BE2C (cell line): ENCODE data around the gene LYPD1.

Experiments used
- DNase-seq: peaks from one replicate; pipeline ENCODE4 v3.0.0-alpha.2; 2020
- H3K27me3 ChIP-seq: fragments of 250-450 bp; sonication (Bioruptor Pico); 2 replicates; pipeline ENCODE4 v1.5.1; 2020; ENCODE audit warnings: mild to moderate bottlenecking
- H3K36me3 ChIP-seq: fragments of 250-450 bp; sonication (Bioruptor Pico); 2 replicates; pipeline ENCODE4 v1.5.1; 2020; ENCODE audit warnings: mild to moderate bottlenecking
- H3K4me1 ChIP-seq: fragments of 250-450 bp; sonication (Bioruptor Pico); 2 replicates; pipeline ENCODE4 v1.5.1; 2020
- H3K4me3 ChIP-seq: 2 replicates; pipeline ENCODE4 v1.5.1; 2011; ENCODE audit warnings: low read depth, low read length
- H3K9me3 ChIP-seq: fragments of 250-450 bp; sonication (Bioruptor Pico); 2 replicates; pipeline ENCODE4 v1.5.1; 2020
- TF ChIP-seq, protein P1 (sequence below): IDR thresholded peaks from 2 replicates; pipeline ENCODE4 v1.5.1; 2012; ENCODE audit warnings: mild to moderate bottlenecking, low read depth, low read length

LYPD1 gene

DNA sequence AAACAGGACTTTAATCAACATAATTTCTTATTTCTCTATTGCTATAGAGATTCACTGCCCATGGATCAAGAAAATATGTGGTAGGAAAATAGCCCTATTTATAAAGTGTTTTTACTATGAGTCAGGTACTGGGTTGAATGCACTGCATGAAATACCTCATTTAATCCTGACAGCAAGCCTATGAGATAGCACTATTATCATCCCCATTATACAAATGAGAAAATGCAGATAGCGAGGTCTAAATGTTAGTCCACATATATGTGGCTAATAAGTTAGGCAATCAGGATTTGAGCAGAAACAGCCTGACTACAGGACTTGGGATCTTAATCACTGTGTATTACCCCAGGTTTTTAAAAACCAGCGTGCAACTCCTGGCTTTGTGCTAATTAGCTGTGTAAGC is 8.5 kb upstream of the LYPD1 start:
- TF ChIP-seq, protein P1, sequence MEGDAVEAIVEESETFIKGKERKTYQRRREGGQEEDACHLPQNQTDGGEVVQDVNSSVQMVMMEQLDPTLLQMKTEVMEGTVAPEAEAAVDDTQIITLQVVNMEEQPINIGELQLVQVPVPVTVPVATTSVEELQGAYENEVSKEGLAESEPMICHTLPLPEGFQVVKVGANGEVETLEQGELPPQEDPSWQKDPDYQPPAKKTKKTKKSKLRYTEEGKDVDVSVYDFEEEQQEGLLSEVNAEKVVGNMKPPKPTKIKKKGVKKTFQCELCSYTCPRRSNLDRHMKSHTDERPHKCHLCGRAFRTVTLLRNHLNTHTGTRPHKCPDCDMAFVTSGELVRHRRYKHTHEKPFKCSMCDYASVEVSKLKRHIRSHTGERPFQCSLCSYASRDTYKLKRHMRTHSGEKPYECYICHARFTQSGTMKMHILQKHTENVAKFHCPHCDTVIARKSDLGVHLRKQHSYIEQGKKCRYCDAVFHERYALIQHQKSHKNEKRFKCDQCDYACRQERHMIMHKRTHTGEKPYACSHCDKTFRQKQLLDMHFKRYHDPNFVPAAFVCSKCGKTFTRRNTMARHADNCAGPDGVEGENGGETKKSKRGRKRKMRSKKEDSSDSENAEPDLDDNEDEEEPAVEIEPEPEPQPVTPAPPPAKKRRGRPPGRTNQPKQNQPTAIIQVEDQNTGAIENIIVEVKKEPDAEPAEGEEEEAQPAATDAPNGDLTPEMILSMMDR, result no peak
- Histone ChIP-seq H3K4me1 (no peaks in the 10 kb centered on the region), H3K36me3 (no peaks in the 10 kb centered on the region), H3K4me3 (no peak overlapping the region), H3K27me3 (no peaks in the 10 kb centered on the region), H3K9me3 (no peaks in the 10 kb centered on the region)
- no peak for DNase-seq

DNA sequence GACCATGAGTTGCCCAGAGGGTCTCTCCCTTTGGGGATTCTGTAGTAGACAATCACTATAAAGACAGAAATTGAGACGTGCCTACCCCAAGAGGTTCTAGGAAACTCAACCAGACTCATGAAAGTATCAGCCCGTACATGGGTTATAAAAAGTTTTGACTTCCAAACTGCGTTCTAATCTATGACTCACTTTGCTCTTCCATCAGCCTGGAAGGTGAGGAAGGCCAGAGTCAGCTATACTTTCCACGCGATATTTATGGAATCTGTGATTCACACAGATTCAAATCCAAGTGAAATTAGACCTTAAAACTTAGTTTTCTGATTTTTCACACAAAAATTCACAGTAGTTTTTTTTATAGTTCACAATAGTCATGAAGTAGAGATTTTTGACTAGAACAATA is 7.7 kb upstream of the LYPD1 start:
- TF ChIP-seq, protein P1, result no peak
- H3K4me1 ChIP-seq, result no peaks in the 10 kb centered on the region
- no peaks in the 10 kb centered on the region for H3K27me3 ChIP-seq
- H3K9me3 ChIP-seq, result no peaks in the 10 kb centered on the region
- no peak for DNase-seq
- no peak overlapping the region for H3K4me3 ChIP-seq
- H3K36me3 ChIP-seq, result no peaks in the 10 kb centered on the region

DNA sequence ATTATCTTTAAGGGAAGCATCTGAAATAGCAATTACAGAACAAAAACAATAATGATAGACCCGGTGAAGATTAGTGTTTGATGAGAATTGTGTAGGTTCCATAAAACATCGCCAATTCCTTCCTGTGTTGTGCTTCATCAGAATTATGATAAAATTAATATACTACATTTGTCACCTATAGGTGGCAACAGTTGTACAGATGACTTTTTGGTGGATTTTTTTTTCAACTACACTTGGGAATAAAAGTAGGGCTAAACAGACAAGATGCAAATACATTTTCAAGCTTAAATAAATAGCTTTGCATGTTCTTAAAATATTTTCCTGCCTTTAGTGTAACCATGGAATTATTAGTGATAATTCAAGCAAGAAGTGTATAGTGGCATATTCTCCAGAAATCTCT is 7.0 kb upstream of the LYPD1 start:
- TF ChIP-seq, protein P1, result no peak
- Histone ChIP-seq H3K9me3 (no peaks in the 10 kb centered on the region), H3K4me3 (no peak overlapping the region), H3K4me1 (no peaks in the 10 kb centered on the region), H3K36me3 (no peaks in the 10 kb centered on the region), H3K27me3 (no peaks in the 10 kb centered on the region)
- DNase-seq, result no peak

- Histone ChIP-seq H3K9me3 (no peaks in the 10 kb centered on the region), H3K27me3 (peaks cover 31% of the 10 kb centered on the region), H3K4me1 (no peaks in the 10 kb centered on the region), H3K36me3 (no peaks in the 10 kb centered on the region), H3K4me3 (no peak overlapping the region)
- DNase-seq, result no peak
- TF ChIP-seq, protein P1, result no peak
These were observed 1.3 kb upstream of the LYPD1 start for GRCh38 chr2:132671151-132671835.

DNA sequence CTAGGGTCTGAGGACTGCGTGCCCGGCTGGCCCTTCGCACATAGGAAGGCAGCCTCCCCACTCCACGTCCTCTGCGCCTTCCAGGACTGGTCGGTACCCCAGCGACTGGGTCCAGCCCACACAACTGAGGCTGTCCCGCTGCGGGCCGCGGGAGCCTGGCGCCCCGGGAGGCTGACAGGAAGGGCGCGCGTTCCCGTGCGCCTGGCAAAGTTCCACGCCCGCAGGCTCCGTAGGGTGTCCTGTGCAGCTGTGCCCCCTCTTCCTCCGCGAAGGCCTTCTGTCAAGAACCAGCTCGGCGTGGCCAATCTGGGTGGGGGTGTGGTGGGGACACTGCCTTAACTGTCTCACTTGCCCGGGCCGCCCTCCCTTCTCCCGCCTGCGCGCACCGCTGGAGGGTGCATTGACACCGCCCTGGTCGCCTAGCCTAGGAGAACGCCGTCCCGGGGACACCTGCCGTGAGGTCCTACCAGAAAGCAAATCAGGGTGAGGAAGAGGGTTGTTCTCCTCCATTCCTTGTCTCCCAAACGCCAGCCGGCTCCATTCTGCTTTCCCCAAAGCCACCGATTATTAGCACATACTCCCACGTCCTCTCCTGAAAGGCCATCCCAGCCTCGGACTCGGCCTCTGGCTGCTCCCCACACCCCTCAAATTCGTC is 618 bp upstream of the LYPD1 start:
- DNase-seq, result no peak
- TF ChIP-seq, protein P1, result no peak
- Histone ChIP-seq H3K4me1 (no peaks in the 10 kb centered on the region), H3K36me3 (no peaks in the 10 kb centered on the region), H3K4me3 (no peak overlapping the region), H3K27me3 (peaks cover 31% of the 10 kb centered on the region), H3K9me3 (no peaks in the 10 kb centered on the region)
